ENCODE measurements around the gene ARL13B.
"Not testable (repeated sequence)": the region's sequence is repeated elsewhere in the genome, so short reads cannot be mapped to it uniquely, and the experiment has no call there.

The ARL13B gene

GRCh38 chr3:93979850-93980676, at the start of gene ARL13B:
ARL13B (plus strand) TSS chr3:93980155; CDS start chr3:93980424, 269 bp downstream.
- DNase-seq, result peak; percentile 89

- no peak for DNase-seq
Measured at GRCh38 chr3:93931597-93932229, 48.2 kb upstream of the ARL13B start.

GRCh38 chr3:93934366-93935046, 45.4 kb upstream of the ARL13B start:
- DNase-seq, result no peak

GRCh38 chr3:93936549-93936948, 43.4 kb upstream of the ARL13B start:
- no peak for DNase-seq

- not testable (repeated sequence) for DNase-seq
Measured at GRCh38 chr3:93937485-93937884, 42.5 kb upstream of the ARL13B start.

- DNase-seq, result not testable (repeated sequence)
Measured at GRCh38 chr3:93949958-93950357, 30.0 kb upstream of the ARL13B start.

GRCh38 chr3:93961026-93961425, 18.9 kb upstream of the ARL13B start:
- no peak for DNase-seq

- DNase-seq, result no peak
Measured at GRCh38 chr3:93961489-93961888, 18.5 kb upstream of the ARL13B start.

- DNase-seq, result no peak
Measured at GRCh38 chr3:93962798-93963197, 17.2 kb upstream of the ARL13B start.

- not testable (repeated sequence) for DNase-seq
Measured at GRCh38 chr3:93965106-93965505, 14.8 kb upstream of the ARL13B start.

GRCh38 chr3:93969443-93969842, 10.5 kb upstream of the ARL13B start:
- no peak for DNase-seq

- DNase-seq, result no peak
Measured at GRCh38 chr3:93969997-93970396, 10.0 kb upstream of the ARL13B start.

- DNase-seq, result peak; percentile 56
Measured at GRCh38 chr3:93973131-93974126, 6.5 kb upstream of the ARL13B start, which contains the start of gene PROS1. PROS1 (minus strand) TSS chr3:93973896; CDS start chr3:93973749, 147 bp downstream.

- no peak for DNase-seq
Measured at GRCh38 chr3:93981649-93982048, 1.7 kb downstream of the ARL13B start.

GRCh38 chr3:93983408-93983807, 3.5 kb downstream of the ARL13B start:
- DNase-seq, result no peak

GRCh38 chr3:93984618-93985017, 4.7 kb downstream of the ARL13B start:
- DNase-seq, result no peak

- no peak for DNase-seq
Measured at GRCh38 chr3:93988283-93988682, 8.3 kb downstream of the ARL13B start.

GRCh38 chr3:93988764-93989163, 8.8 kb downstream of the ARL13B start:
- no peak for DNase-seq

GRCh38 chr3:93989241-93989640, 9.3 kb downstream of the ARL13B start:
- DNase-seq, result no peak

- no peak for DNase-seq
Measured at GRCh38 chr3:93991631-93992030, 11.7 kb downstream of the ARL13B start.

GRCh38 chr3:93992207-93992606, 12.3 kb downstream of the ARL13B start:
- DNase-seq, result no peak

GRCh38 chr3:93994056-93994455, 14.1 kb downstream of the ARL13B start:
- no peak for DNase-seq

Measured in activated T-cell treated with anti-CD3 and anti-CD28 coated beads, Interleukin-2, amount 50 U/mL, for 1 hour (primary cell).